HEK293T (cell line): Measurements from ENCODE around the gene ZNF512B.

ENCODE experiments used
- CTCF ChIA-PET: fragments of 350-600 bp; formaldehyde crosslinking; extraction: SDS; loops from one replicate; lab custom pipeline; 2021; ENCODE audit warnings: antibody characterized with exemption, inconsistent platforms; lab: Yijun Ruan, JAX
- POLR2A ChIA-PET: fragments of 350-600 bp; formaldehyde crosslinking; extraction: SDS; loops from one replicate; lab custom pipeline; 2020; ENCODE audit warnings: antibody characterized with exemption, inconsistent platforms; lab: Yijun Ruan, JAX
- DNase-seq: peaks from one replicate; pipeline ENCODE4 v3.0.0; 2012; ENCODE audit warnings: mixed read lengths; ENCODE audit errors: extremely low spot score
- ARNT ChIP-seq: fragments of 450-650 bp; IDR thresholded peaks from 2 replicates; pipeline ENCODE4 v1.6.1; 2017; ENCODE audit warnings: mild to moderate bottlenecking
- BHLHE40 ChIP-seq: fragments of 450-650 bp; IDR thresholded peaks from 2 replicates; pipeline ENCODE4 v1.6.1; 2016; ENCODE audit warnings: mild to moderate bottlenecking, moderate library complexity, borderline replicate concordance
- CTBP1 ChIP-seq: fragments of 450-650 bp; IDR thresholded peaks from 2 replicates; pipeline ENCODE4 v1.6.1; 2016; ENCODE audit warnings: borderline replicate concordance
- ELF4 ChIP-seq: fragments of 450-650 bp; IDR thresholded peaks from 2 replicates; pipeline ENCODE4 v1.6.1; 2017; ENCODE audit warnings: antibody characterized with exemption
- FOXA1 ChIP-seq: fragments of 450-650 bp; IDR thresholded peaks from 2 replicates; pipeline ENCODE4 v1.6.1; 2016; ENCODE audit warnings: mild to moderate bottlenecking
- FOXK2 ChIP-seq: fragments of 450-650 bp; IDR thresholded peaks from 2 replicates; pipeline ENCODE4 v1.6.1; 2016; ENCODE audit warnings: mild to moderate bottlenecking
- FOXM1 ChIP-seq: fragments of 450-650 bp; IDR thresholded peaks from 2 replicates; pipeline ENCODE4 v1.6.1; 2017; ENCODE audit warnings: mild to moderate bottlenecking, borderline replicate concordance
- HDGF ChIP-seq: fragments of 450-650 bp; IDR thresholded peaks from 2 replicates; pipeline ENCODE4 v1.6.1; 2017; ENCODE audit warnings: antibody characterized with exemption, borderline replicate concordance
- L3MBTL2 ChIP-seq: fragments of 450-650 bp; conservative IDR thresholded peaks from 2 replicates; pipeline ENCODE4 v1.6.1; 2016; ENCODE audit warnings: mild to moderate bottlenecking
- LEF1 ChIP-seq: fragments of 450-650 bp; IDR thresholded peaks from 2 replicates; pipeline ENCODE4 v1.6.1; 2017; ENCODE audit warnings: mild to moderate bottlenecking, borderline replicate concordance
- NFRKB ChIP-seq: fragments of 450-650 bp; IDR thresholded peaks from 2 replicates; pipeline ENCODE4 v1.6.1; 2016; ENCODE audit warnings: mild to moderate bottlenecking, moderate library complexity
- SP1 ChIP-seq: fragments of 450-650 bp; IDR thresholded peaks from 2 replicates; pipeline ENCODE4 v1.6.1; 2017
- SUZ12 ChIP-seq: fragments of 450-650 bp; IDR thresholded peaks from 2 replicates; pipeline ENCODE4 v1.6.1; 2016; ENCODE audit warnings: mild to moderate bottlenecking
- TARDBP ChIP-seq: fragments of 450-650 bp; IDR thresholded peaks from 2 replicates; pipeline ENCODE4 v1.6.1; 2016
- ZNF384 ChIP-seq: fragments of 450-650 bp; IDR thresholded peaks from 2 replicates; pipeline ENCODE4 v1.6.1; 2016
- TF ChIP-seq, protein P1 (sequence below): fragments of 450-650 bp; IDR thresholded peaks from 2 replicates; pipeline ENCODE4 v1.6.1; 2016

The ZNF512B gene

DNA sequence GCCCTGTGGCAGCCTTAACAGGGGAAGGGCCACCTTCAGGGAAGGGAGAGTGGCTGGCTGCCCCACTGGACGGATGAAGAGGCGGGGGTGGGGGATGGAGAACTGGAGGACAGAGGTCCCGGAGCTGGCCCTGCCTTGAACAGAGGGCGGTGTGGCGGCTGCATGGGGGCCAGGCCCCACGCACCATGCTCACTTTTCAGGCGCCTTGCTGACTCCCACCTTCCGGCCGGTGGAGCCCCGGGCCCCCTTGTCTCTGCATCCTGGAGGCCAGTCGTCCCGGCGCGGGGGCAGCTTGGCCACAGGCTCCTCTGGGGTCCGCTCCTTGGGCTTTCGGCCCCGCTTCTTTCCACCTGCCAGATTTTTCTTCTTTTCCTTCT, 10.0 kb downstream of the ZNF512B start:
- ChIA-PET CTCF (no interaction called here), POLR2A (no interaction called here)
- DNase-seq = no peak
- no peak for TF ChIP-seq BHLHE40
- TF ChIP-seq SP1 = no peak
- TF ChIP-seq ARNT = no peak
- TF ChIP-seq ZNF384 = no peak
- no peak for TF ChIP-seq CTBP1
- TF ChIP-seq TARDBP = no peak
- TF ChIP-seq L3MBTL2 = no peak
- TF ChIP-seq SUZ12 = no peak
- no peak for TF ChIP-seq LEF1
- TF ChIP-seq FOXA1 = no peak
- no peak for TF ChIP-seq HDGF
- no peak for TF ChIP-seq NFRKB
- TF ChIP-seq, protein P1, sequence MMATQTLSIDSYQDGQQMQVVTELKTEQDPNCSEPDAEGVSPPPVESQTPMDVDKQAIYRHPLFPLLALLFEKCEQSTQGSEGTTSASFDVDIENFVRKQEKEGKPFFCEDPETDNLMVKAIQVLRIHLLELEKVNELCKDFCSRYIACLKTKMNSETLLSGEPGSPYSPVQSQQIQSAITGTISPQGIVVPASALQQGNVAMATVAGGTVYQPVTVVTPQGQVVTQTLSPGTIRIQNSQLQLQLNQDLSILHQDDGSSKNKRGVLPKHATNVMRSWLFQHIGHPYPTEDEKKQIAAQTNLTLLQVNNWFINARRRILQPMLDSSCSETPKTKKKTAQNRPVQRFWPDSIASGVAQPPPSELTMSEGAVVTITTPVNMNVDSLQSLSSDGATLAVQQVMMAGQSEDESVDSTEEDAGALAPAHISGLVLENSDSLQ = no peak

DNA sequence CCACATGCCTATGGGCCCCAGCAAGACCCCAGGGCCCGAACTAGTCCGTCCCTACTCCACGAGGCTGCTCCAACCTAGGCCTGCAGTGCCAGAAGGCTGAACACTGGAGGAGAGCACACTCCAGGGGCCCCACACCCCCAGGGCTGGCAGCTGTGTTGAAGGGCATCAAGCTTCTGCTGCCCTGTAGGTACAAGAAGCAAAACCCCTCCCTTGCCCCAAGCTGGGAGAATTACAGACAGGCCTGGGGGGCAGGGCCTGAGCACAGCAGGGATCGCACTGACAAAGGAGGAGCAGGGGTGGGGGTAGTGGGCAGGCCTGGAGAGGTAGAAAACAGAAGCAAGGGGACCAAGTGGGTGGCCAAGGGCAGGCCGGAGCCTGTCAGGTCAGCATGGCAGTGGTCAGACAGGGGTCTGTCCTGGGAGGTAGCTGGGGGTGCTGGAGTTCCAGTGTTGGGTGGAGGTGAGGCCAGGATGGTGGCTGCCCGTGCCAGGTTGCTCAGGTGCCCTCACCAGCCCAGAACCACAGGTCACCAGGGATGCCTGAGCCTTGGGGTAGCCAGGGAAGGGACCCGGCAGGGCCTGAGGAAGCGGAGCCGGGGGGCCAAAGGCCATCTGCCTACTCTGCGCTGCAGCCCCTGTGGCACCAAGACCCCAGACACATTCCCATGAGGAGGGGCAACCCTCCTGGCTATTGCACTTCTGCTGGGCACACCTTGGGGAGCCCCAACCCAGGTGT, 10.6 kb downstream of the ZNF512B start:
- no peak for TF ChIP-seq ZNF384
- ChIA-PET POLR2A (interaction anchor here (1.0 to 3.3 kb wide), 3 partner anchors 9 to 21 kb away, joined by 4 to 27 read pairs (median 13); partner anchors contain the start of gene PRPF6), CTCF (interaction anchor here (1.0 kb wide), 1 partner anchor 15 kb away, joined by 4 read pairs; no protein-coding TSS in a partner anchor)
- DNase-seq = no peak

DNA sequence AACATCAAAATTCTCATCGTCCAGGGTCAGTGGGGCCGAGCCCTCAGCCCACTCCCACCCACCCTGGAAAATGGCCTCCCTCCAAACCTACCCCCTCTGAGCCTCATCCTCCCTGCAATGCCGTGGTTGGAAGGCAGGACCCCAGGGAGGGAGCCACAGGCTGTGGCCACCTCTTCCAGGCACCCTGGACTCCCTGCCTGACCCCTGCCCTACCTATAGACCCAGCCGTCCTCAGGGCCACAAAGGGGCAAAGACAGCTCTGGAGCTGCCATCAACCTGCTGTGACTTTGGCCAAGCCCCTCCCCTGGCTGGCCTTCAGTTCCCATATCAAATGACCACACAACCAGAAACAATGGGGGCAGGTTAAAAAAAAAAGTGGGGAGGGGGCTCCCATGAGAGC, 11.3 kb downstream of the ZNF512B start:
- ChIA-PET CTCF (interaction anchor here (1.0 kb wide), 1 partner anchor 15 kb away, joined by 4 read pairs; no protein-coding TSS in a partner anchor), POLR2A (interaction anchor here (1.0 to 3.3 kb wide), 3 partner anchors 9 to 22 kb away, joined by 4 to 27 read pairs (median 13); partner anchors contain the start of gene PRPF6)
- TF ChIP-seq NFRKB (no peak), ZNF384 (no peak), FOXA1 (no peak), LEF1 (no peak), TARDBP (no peak), HDGF (no peak), CTBP1 (no peak), FOXK2 (no peak), ELF4 (no peak), SP1 (no peak), SUZ12 (no peak), FOXM1 (no peak), ARNT (no peak), L3MBTL2 (no peak), BHLHE40 (no peak)
- TF ChIP-seq, protein P1 = no peak
- no peak for DNase-seq

DNA sequence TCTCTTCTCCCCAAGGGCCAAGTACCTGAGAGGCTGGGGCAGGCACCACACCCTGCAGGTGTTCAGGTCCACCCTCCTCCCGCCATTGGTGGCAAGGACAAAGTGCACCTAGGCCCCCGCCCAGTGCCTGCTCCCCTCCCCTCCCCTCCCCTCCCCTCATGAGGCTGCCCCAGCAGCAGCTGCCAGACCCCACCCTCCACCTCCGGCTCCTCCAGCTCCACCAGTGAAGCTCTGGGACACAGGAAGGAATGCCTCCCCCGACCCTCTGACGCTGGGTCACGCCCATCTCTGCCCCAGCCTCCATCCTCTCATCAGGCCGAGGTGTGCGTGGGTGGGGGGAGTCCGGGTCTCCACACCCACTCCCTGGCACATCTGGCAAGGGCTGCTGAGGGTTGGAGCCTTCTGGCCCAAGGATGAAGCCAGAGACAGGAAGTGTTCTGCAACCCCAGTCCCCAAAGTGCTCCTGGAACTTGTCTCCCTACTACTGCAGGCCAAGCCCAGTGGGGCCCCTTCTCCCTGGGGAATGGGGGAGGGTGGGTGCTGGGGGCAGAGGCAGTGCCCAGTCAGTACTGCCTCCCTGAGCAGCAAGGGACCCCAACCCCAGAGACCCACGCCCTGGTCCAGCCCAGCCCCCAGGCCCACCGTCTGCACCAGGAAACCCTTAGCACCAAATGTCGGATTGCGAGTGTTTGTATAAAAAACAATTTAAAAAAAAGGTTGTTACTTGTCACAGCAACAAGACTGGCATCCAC, 11.9 kb downstream of the ZNF512B start:
- ChIA-PET POLR2A (interaction anchor here (1.0 to 3.3 kb wide), 3 partner anchors 10 to 23 kb away, joined by 4 to 27 read pairs (median 13); partner anchors contain the start of gene PRPF6), CTCF (interaction anchor here (0.6 to 1.0 kb wide), 4 partner anchors 10 to 50 kb away, joined by 3 to 4 read pairs (median 3); partner anchors contain the start of gene PRPF6)
- DNase-seq = peak; percentile 20
- TF ChIP-seq ZNF384 (no peak), BHLHE40 (no peak), SUZ12 (no peak), SP1 (no peak)

DNA sequence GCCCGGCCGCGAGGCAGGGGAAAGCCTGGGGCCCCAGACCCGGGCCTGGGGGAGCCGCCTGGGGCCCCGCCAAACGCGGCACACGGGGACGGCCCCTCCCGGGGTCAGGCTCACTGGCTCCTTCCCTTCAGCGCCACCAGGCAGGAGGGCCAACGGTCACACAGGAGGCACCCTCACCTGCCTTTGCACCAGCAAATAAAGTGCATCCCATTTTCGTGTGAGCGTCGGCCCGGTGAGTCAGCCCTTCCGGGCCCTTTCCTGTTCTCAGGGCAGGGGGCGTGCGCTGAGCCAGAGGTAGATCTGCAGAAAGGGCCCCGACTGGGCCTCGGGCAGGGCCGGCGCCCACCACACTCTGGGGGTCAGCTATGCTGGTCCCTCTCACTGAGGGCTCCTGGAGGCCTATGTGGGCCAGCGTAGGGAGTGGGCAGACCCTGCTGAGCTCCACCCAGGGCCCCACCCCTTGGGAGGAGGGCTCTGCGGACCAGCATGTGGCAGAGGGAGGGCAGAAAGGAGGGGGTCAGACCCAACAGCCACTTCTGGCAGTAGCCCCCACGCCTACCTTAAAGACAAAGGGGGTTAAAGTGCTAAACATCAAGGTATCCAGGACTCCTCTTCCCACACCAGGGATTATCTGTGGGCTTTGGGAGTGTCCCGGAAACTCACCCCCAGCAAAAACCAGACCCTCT, 12.6 kb downstream of the ZNF512B start:
- peak; percentile 61 for DNase-seq
- TF ChIP-seq TARDBP = no peak
- TF ChIP-seq FOXA1 = no peak
- no peak for TF ChIP-seq ZNF384
- TF ChIP-seq, protein P1 = no peak

DNA sequence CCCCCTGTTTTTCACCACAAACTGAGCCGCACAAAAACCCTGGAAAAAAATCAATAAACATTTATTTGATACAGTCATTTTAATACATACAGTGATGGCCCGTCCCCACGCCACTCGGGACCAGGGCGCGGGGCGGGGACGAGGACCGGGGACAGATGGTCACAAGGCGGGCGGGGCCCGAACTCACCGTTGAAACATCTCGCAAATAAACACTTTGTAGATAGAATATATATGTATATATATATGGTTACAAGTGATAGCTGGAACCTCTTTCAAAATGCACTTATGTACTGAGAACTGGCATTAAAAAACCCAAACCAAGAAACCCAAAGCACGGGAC, 13.1 kb downstream of the ZNF512B start:
- POLR2A ChIA-PET = interaction anchor here (0.6 to 3.3 kb wide), 11 partner anchors 11 to 181 kb away, joined by 3 to 27 read pairs (median 3); partner anchors contain the start of gene PRPF6
- no peak for TF ChIP-seq SP1
- no peak for TF ChIP-seq SUZ12
- TF ChIP-seq L3MBTL2 = peak; percentile 84
- CTCF ChIA-PET = interaction anchor here (1.0 kb wide), 1 partner anchor 49 kb away, joined by 4 read pairs; no protein-coding TSS in a partner anchor
- DNase-seq = no peak

More for the DNA sequence above, 12.6 kb downstream of the ZNF512B start:
- POLR2A ChIA-PET = interaction anchor here (1.1 to 3.3 kb wide), 3 partner anchors 11 to 66 kb away, joined by 3 to 27 read pairs (median 13); partner anchors contain the start of gene PRPF6
- CTCF ChIA-PET = interaction anchor here (0.6 to 1.0 kb wide), 4 partner anchors 11 to 50 kb away, joined by 3 to 4 read pairs (median 3); partner anchors contain the start of gene PRPF6
